Psoas muscle (tissue), 8 donors: ENCODE results near the gene SPATA21. TPM values are rescaled to one million over a fixed set of nuclear protein-coding genes. Genes with fewer than 3 reads are reported as not detected.

Experiments
- ATAC-seq, 4 donors: fragments of 200-7000 bp; cut with Tn5 transposase; one replicate each; pipeline ENCODE4 v1.9.1; 2020; ENCODE audit warnings: moderate library complexity in 3 of 4, mild to moderate bottlenecking in 2 of 4
- DNase-seq, 2 donors: peaks; one replicate each; pipeline ENCODE4 v3.0.0-alpha.2; 2020
- H3K27ac ChIP-seq: fragments of 200-600 bp; one replicate; pipeline ENCODE4 v1.8.0; 2022
- H3K27me3 ChIP-seq, 3 donors: fragments of 200-600 bp in 1 of 3; one replicate each; pipeline versions ENCODE4 v1.6.1 to v1.8.0; 2013 to 2022; ENCODE audit warnings: low read length in 2 of 3, mild to moderate bottlenecking in 2 of 3, moderate library complexity in 1 of 3; ENCODE audit not compliant: insufficient read depth in 3 of 3
- H3K36me3 ChIP-seq, 2 donors: fragments of 200-600 bp in 1 of 2; one replicate each; pipeline versions ENCODE4 v1.6.1 to v1.8.0; 2013 to 2022; ENCODE audit warnings: low read depth in 1 of 2, mild to moderate bottlenecking in 1 of 2, moderate library complexity in 1 of 2; ENCODE audit not compliant: insufficient read depth in 1 of 2
- H3K4me1 ChIP-seq: fragments of 200-600 bp; one replicate; pipeline ENCODE4 v1.8.0; 2022
- H3K4me3 ChIP-seq: fragments of 200-600 bp; one replicate; pipeline ENCODE4 v1.8.0; 2022; ENCODE audit warnings: mild to moderate bottlenecking
- H3K9me3 ChIP-seq: fragments of 200-600 bp; one replicate; pipeline ENCODE4 v1.8.0; 2022
- WGBS, 3 donors: extraction: QIAGEN DNeasy Blood & Tissue Kit; methylation state at CpG; one replicate each; pipeline versions ENCODE4 v1.1.6 to v1.1.7; 2013; 5-methylcytosine and 5-hydroxymethylcytosine counted together
- intact Hi-C, 2 donors: fragments of 100-400 bp; cut with DNase I; formaldehyde crosslinking; loops; one replicate each; pipeline versions ENCODE4 v1.11.0 to v1.14.2; 2022
- polyA plus RNA-seq, 3 donors: library from polyadenylated mRNA; stranded (reverse); fragments of 200-250 nt; gene quantifications; one replicate each; pipeline ENCODE4 v1.2.3, GENCODE V29; 2013
- total RNA-seq, 4 donors: library from RNA; stranded (reverse); fragmentation: NEBNext Ultra II Directional in 2 of 4; extraction: Animal tissue kit (Norgen Biotek cat#: 25700) in 2 of 4; gene quantifications; one replicate each; pipeline versions ENCODE4 v1.2.1 to v1.2.4, GENCODE V29; 2021 to 2023
- TF ChIP-seq, protein P1 (sequence below): fragments of 200-600 bp; IDR thresholded peaks from one replicate; pipeline ENCODE4 v1.8.0; 2022; ENCODE audit warnings: antibody characterized with exemption
- donor health status: healthy with polysubstance abuse.
- donor health status: DM: no; HTN: no; CAD: no; lungs with moderate emphysema.
- donor health status: Bipolar disorder and iron deficiency.
- donor health status: healthy.
- donor health status: DM: yes; HTN: yes; CAD: no.
- donor health status: DM: no; HTN: no; CAD: no.
- donor health status: DM: no; HTN: no; CAD: no.
- donor health status: DM: yes; HTN: yes; CAD: no.

SPATA21 gene
- total and polyA plus RNA-seq, 7 donors = 0.21 to 0.52 (median 0.44) TPM; not detected in 4

DNA sequence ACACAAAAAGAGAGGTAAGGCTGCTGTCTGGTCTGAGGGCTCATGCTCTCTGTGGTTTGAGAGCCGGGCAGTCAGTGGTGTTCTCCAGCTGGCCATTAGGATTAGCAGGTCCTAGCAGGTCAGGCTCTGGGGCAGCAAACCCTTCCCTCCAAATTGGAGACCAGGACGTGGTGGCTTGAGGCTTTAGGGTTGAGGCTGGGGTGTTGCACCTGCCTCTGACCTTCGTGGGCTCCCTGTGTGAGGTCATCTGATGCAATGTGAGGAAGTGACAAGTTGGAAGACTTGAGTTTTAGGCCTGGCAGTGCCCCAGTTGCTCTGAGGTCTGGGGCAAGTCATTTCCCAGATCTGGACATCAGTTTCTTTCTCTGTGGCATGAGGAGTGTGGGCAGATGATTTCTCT is 45.8 kb downstream of the SPATA21 start:
- no peaks in the 10 kb centered on the region for H3K27me3 ChIP-seq
- H3K36me3 ChIP-seq = peaks cover 0 to 32% of the 10 kb centered on the region in 2 donors
- DNase-seq = no peak
- H3K27ac ChIP-seq = peak overlapping the region; percentile 70
- H3K4me1 ChIP-seq = peaks cover 72% of the 10 kb centered on the region
- no peaks in the 10 kb centered on the region for H3K9me3 ChIP-seq
- 11 to 44% (median 24%) methylated on average over 3 of the region's 3 CpGs for WGBS, 3 donors
- ATAC-seq = peak; percentile 32 to 50 (median 41)
- TF ChIP-seq, protein P1, sequence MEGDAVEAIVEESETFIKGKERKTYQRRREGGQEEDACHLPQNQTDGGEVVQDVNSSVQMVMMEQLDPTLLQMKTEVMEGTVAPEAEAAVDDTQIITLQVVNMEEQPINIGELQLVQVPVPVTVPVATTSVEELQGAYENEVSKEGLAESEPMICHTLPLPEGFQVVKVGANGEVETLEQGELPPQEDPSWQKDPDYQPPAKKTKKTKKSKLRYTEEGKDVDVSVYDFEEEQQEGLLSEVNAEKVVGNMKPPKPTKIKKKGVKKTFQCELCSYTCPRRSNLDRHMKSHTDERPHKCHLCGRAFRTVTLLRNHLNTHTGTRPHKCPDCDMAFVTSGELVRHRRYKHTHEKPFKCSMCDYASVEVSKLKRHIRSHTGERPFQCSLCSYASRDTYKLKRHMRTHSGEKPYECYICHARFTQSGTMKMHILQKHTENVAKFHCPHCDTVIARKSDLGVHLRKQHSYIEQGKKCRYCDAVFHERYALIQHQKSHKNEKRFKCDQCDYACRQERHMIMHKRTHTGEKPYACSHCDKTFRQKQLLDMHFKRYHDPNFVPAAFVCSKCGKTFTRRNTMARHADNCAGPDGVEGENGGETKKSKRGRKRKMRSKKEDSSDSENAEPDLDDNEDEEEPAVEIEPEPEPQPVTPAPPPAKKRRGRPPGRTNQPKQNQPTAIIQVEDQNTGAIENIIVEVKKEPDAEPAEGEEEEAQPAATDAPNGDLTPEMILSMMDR = no peak
- intact Hi-C loops = no loop called here
- H3K4me3 ChIP-seq = no peak overlapping the region

DNA sequence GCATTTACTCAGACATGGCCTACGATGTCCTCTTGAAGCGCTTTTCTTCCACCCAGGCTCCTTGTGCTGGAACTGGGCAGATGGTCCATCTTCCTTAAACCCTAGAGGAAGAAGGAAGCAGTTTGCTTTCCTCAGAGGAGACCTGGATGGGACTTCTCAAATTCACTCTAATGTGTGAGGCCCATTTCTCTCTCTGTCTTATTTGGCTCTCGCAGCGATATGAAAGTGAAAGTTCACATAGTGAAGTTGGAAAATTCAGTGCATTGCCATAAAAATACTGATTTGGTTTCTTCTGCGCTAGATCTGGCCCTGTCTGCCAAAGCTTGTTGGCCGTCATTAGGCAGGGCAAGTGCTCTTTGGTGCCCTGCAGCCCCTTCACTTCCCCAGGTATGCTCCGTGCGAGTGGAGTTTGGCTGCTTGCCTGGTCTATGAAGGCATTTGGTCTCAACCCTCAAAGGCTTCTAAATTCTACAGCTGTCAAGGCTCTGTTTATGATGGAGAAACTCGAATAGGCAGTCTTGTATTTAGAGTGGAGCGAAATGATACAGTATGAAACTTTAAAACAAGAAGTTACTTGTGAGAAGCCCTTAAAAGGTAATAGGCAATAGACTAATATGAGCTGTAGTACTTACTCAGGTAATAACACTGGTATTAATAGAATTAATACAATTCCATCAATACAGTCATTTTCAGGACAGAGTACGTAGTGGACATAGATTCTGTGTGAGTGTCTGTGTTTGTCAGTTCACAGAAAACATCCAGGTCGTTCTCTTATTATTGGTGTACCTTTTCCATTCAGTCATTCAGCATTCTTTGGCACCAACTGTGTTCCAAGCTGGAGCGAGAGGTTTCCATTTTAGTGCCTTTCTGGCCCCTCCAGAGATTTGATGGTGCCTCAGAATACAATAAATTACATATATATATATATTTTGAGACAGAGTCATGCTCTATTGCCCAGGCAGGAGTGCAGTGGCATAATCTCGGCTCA is 49.7 kb downstream of the SPATA21 start:
- intact Hi-C loops = no loop called here
- H3K27me3 ChIP-seq = no peaks in the 10 kb centered on the region
- H3K27ac ChIP-seq = peak overlapping the region; percentile 78
- WGBS, 3 donors = 28 to 36% (median 33%) methylated on average over 14 of the region's 14 CpGs
- H3K4me3 ChIP-seq = peak overlapping the region; percentile 50
- peaks cover 78% of the 10 kb centered on the region for H3K4me1 ChIP-seq
- TF ChIP-seq, protein P1 = no peak
- peak in 2 of 4 donors; percentile 14 to 15 for ATAC-seq
- no peak for DNase-seq
- H3K9me3 ChIP-seq = no peaks in the 10 kb centered on the region
- no peaks in the 10 kb centered on the region for H3K36me3 ChIP-seq

DNA sequence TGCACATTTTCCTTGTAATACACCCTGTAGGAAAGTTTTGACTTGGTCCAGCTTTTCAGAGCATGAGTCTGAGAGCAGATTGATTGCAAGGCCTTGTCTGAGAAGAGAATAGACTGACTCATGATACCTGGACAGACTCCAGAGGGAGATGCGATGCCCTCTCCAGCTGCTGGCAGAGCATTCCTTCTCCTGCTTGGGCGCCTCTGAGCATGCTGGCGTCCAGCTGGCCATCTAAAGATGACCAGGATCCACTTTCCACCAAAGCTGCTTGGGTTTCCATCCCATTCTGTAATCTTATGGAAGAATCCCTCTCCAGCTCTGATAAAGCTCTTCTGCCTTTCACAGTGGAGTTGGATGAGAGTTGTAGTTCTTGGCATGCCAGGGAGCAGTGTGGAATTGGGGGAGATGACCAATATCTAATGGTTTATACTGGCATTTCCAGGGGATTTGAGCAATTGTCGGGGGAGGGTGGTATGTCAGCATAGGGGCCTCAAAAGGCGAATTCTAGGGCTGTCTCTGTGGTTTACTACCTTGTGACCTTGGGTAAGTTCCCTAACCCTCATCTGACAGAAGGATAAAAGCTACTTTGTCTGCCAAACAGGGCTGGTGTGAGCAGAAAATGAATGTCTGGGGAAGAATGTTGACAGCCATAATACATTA is 50.6 kb downstream of the SPATA21 start:
- H3K27me3 ChIP-seq = no peaks in the 10 kb centered on the region
- H3K9me3 ChIP-seq = no peaks in the 10 kb centered on the region
- peak overlapping the region; percentile 78 for H3K27ac ChIP-seq
- TF ChIP-seq, protein P1 = no peak
- ATAC-seq (peak; percentile 90 to 94 (median 92)), DNase-seq (peak; percentile 55 to 81)
- WGBS, 3 donors = 19 to 30% (median 29%) methylated on average over 5 of the region's 5 CpGs
- peak overlapping the region; percentile 50 for H3K4me3 ChIP-seq
- no peaks in the 10 kb centered on the region for H3K36me3 ChIP-seq
- intact Hi-C loops = no loop called here
- H3K4me1 ChIP-seq = peaks cover 73% of the 10 kb centered on the region

DNA sequence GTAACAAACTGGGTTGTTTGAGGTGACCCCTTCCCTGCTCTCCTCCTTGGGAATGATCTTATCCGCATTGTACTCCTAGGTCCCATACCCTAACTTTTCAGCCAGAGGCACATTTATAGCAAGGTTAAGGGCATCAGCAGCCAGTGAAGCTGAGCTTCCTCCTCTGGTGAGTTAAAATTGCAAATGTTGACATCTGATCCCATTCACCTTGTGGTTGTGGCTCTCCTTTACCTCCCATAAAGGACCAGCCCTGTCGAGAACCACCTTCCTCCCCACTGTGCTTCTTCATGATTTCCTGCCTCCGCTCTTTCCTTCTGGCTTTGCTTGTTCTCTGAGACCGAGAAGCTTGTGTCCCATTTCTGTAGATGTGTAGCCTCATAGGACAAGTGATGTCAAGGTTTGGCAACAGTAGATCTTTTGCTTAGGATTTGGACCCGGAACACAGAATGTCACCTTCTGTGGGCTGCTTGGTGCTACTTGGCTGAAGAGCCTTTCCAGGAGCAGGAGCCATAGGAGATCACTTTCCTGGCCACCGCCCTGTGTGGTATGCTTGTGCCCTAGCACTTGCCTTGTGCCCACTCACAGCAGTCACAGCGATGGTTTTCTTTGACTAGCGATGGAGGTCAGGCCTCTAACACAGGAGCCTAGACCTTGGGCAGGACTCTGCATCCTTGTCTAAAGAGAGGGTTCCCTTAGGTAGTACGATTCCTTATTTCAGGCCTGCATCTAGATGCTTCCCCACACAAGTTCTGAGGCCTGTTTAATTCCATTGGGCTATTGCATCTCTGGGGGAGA is 51.4 kb downstream of the SPATA21 start:
- H3K27me3 ChIP-seq = no peaks in the 10 kb centered on the region
- H3K27ac ChIP-seq = peak overlapping the region; percentile 78
- TF ChIP-seq, protein P1 = no peak
- DNase-seq = no peak
- H3K9me3 ChIP-seq = no peaks in the 10 kb centered on the region
- no peak overlapping the region for H3K4me3 ChIP-seq
- intact Hi-C loops = no loop called here
- no peaks in the 10 kb centered on the region for H3K36me3 ChIP-seq
- 37 to 57% (median 38%) methylated on average over 9 of the region's 9 CpGs for WGBS, 3 donors
- ATAC-seq = peak; percentile 24 to 39 (median 26)
- H3K4me1 ChIP-seq = peaks cover 65% of the 10 kb centered on the region
